Endothelial cell of umbilical vein (primary cell): ENCODE results near the gene HABP4. TPM values are rescaled to one million over a fixed set of nuclear protein-coding genes. Genes with fewer than 3 reads are reported as not detected.

ENCODE experiments used
- BruUV-seq: library from RNA; stranded (reverse); fragments of 400-500 nt; replicated peaks from 2 replicates; lab custom pipeline; 2021; lab: Mats Ljungman, UMichigan
- CTCF ChIA-PET: fragments of 300-600, 350-600 bp; sonication (Branson Sonifier 250); formaldehyde crosslinking; loops from one replicate; lab custom pipeline; 2021; ENCODE audit warnings: antibody characterized with exemption, inconsistent platforms; lab: Charles Lee
- POLR2A ChIA-PET: fragments of 300-600, 350-600 bp; sonication (Branson Sonifier 250); formaldehyde crosslinking; loops from one replicate; lab custom pipeline; 2021; ENCODE audit warnings: antibody characterized with exemption, inconsistent platforms; lab: Charles Lee
- DNase-seq: peaks from one replicate; pipeline ENCODE4 v3.0.0-alpha.2; 2011; ENCODE audit warnings: low read depth, low spot score
- FAIRE-seq: peaks from 2 replicates; lab custom pipeline; 2011; peaks lifted over from hg19 to GRCh38; lab: Jason Lieb, UNC
- H2AFZ ChIP-seq: 2 replicates; pipeline ENCODE4 v1.6.0; 2012; ENCODE audit warnings: low read depth, low read length, control low read depth, inconsistent platforms
- H3K27ac ChIP-seq: 2 replicates; pipeline ENCODE4 v1.5.1; 2011; ENCODE audit warnings: low read depth, mild to moderate bottlenecking, control low read depth, low read length, moderate library complexity; ENCODE audit not compliant: insufficient read depth
- H3K27me3 ChIP-seq, 2 experiments: 2 replicates each; pipeline versions ENCODE4 v1.6.0 to v1.6.1; 2011; ENCODE audit warnings: low read length in 2 of 2, mixed read lengths in 1 of 2; ENCODE audit not compliant: control insufficient read depth in 2 of 2, insufficient read depth in 2 of 2
- H3K36me3 ChIP-seq, 2 experiments: 2 replicates in 1 of 2; 3 replicates in 1 of 2; pipeline ENCODE4 v1.5.1; 2011; ENCODE audit warnings: low read length in 2 of 2, mild to moderate bottlenecking in 1 of 2, moderate library complexity in 1 of 2; ENCODE audit not compliant: control insufficient read depth in 2 of 2, insufficient read depth in 2 of 2; ENCODE audit errors: extremely low read depth in 1 of 2
- H3K4me1 ChIP-seq: 3 replicates; pipeline ENCODE4 v1.5.1; 2011; ENCODE audit warnings: mild to moderate bottlenecking, low read length; ENCODE audit not compliant: control insufficient read depth, insufficient read depth; ENCODE audit errors: extremely low read depth
- H3K4me2 ChIP-seq: 2 replicates; pipeline ENCODE4 v1.6.1; 2011; ENCODE audit warnings: low read length, control low read depth, mixed read lengths; ENCODE audit not compliant: insufficient read depth
- H3K4me3 ChIP-seq, 3 experiments: fragments of 200-600 bp in 1 of 3; sonication (generic), shearing (Covaris generic) in 1 of 3; replicated peaks in 1 of 3; 2 replicates each; pipeline ENCODE4 v1.5.1; 2011 to 2016; ENCODE audit warnings: control low read depth in 3 of 3, low read length in 3 of 3, mild to moderate bottlenecking in 2 of 3, inconsistent platforms in 1 of 3, low read depth in 1 of 3, moderate library complexity in 1 of 3; ENCODE audit not compliant: insufficient read depth in 1 of 3
- H3K79me2 ChIP-seq: 2 replicates; pipeline ENCODE4 v1.6.0; 2012; ENCODE audit warnings: low read length, inconsistent platforms; ENCODE audit not compliant: control insufficient read depth, insufficient read depth
- H3K9ac ChIP-seq: replicated peaks from 2 replicates; pipeline ENCODE3; 2011; ENCODE audit warnings: low read length, control low read depth; ENCODE audit not compliant: insufficient read depth; ENCODE audit errors: extremely low read depth
- H3K9me1 ChIP-seq: replicated peaks from 3 replicates; pipeline ENCODE4 v1.6.0; 2011; ENCODE audit warnings: mild to moderate bottlenecking, low read length; ENCODE audit not compliant: control insufficient read depth, insufficient read depth; ENCODE audit errors: extremely low read depth
- H3K9me3 ChIP-seq: replicated peaks from 2 replicates; pipeline ENCODE4 v1.5.1; 2012; ENCODE audit warnings: low read length, inconsistent platforms; ENCODE audit not compliant: control insufficient read depth, insufficient read depth
- H4K20me1 ChIP-seq: replicated peaks from 2 replicates; pipeline ENCODE3; 2011; ENCODE audit warnings: mild to moderate bottlenecking, low read length; ENCODE audit not compliant: control insufficient read depth, insufficient read depth; ENCODE audit errors: extremely low read depth
- EZH2 ChIP-seq: IDR thresholded peaks from 2 replicates; pipeline ENCODE4 v1.6.1; 2012; ENCODE audit warnings: borderline replicate concordance, low read depth, mild to moderate bottlenecking, moderate library complexity, low read length, inconsistent platforms; ENCODE audit not compliant: severe bottlenecking
- FOS ChIP-seq: IDR thresholded peaks from 2 replicates; pipeline ENCODE4 v1.6.1; 2011; ENCODE audit warnings: mild to moderate bottlenecking, low read length, moderate library complexity, borderline replicate concordance; ENCODE audit not compliant: insufficient read depth
- JUN ChIP-seq: IDR thresholded peaks from 2 replicates; pipeline ENCODE4 v1.6.1; 2011; ENCODE audit warnings: borderline replicate concordance, low read depth; ENCODE audit not compliant: insufficient read length, insufficient read depth
- MAX ChIP-seq: IDR thresholded peaks from 2 replicates; pipeline ENCODE4 v1.6.1; 2011; ENCODE audit not compliant: insufficient read depth, insufficient read length
- POLR2A ChIP-seq: IDR thresholded peaks from 2 replicates; pipeline ENCODE4 v1.6.1; 2012; ENCODE audit warnings: low read depth, mild to moderate bottlenecking, control low read depth, low read length
- POLR2AphosphoS5 ChIP-seq: IDR thresholded peaks from 2 replicates; pipeline ENCODE4 v1.6.1; 2012; ENCODE audit warnings: low read depth, mild to moderate bottlenecking, control low read depth, low read length, moderate library complexity; ENCODE audit not compliant: insufficient read depth
- dilution Hi-C: fragments of 300-500 bp; cut with MboI; formaldehyde crosslinking; loops from one replicate; pipeline ENCODE4 v1.15.0; 2019; ENCODE audit warnings: low sequenced_read_pairs; ENCODE audit not compliant: extremely low pct_ligation_motif_present
- intact Hi-C: fragments of 100-400 bp; cut with micrococcal nuclease; formaldehyde crosslinking; loops from one replicate; pipeline ENCODE4 v1.10.0; 2022
- polyA plus RNA-seq, 4 experiments: library from polyadenylated mRNA; depleted of rRNA in 3 of 4; stranded (reverse) in 3 of 4; unstranded in 1 of 4; fragments of >200 nt; gene quantifications; 2 replicates each; pipeline versions ENCODE4 v1.2.1 to v1.2.3, GENCODE V29; 2011 to 2012; ENCODE audit warnings: missing spikeins in 1 of 4
- total RNA-seq: library from RNA; stranded (reverse); gene quantifications from 2 replicates; pipeline ENCODE4 v1.2.3, GENCODE V29; 2021

The HABP4 gene
- total and polyA plus RNA-seq, 2 donors (not counting 3 experiments of a cell fraction or from before 2014, with no cell fraction given), result 4.6 to 11.1 TPM

- peaks cover 0 to 2% of the 10 kb centered on the region in 2 experiments for H3K27me3 ChIP-seq
- H3K36me3 ChIP-seq, result no peaks in the 10 kb centered on the region
- H3K27ac ChIP-seq, result no peak overlapping the region
- H3K9me1 ChIP-seq, result no peaks in the 10 kb centered on the region
- CTCF ChIA-PET, result no interaction called here
- no peak overlapping the region for H2AFZ ChIP-seq
- DNase-seq, result no peak
- H3K4me1 ChIP-seq, result no peaks in the 10 kb centered on the region
- no peaks in the 10 kb centered on the region for H3K9me3 ChIP-seq
- H3K79me2 ChIP-seq, result no peaks in the 10 kb centered on the region
- H4K20me1 ChIP-seq, result no peaks in the 10 kb centered on the region
- H3K4me2 ChIP-seq, result no peak overlapping the region
- no peak overlapping the region for H3K9ac ChIP-seq
- TF ChIP-seq JUN (no peak), MAX (no peak), POLR2A (no peak), EZH2 (no peak)
- no TSS peak for BruUV-seq
- H3K4me3 ChIP-seq, result no peak overlapping the region
- FAIRE-seq, result no peak
- dilution Hi-C loops (no loop called here), intact Hi-C loops (no loop called here)
- POLR2A ChIA-PET, result no interaction called here
Measured at GRCh38 chr9:96524045-96524444, 74.1 kb downstream of the HABP4 start.

- CTCF ChIA-PET, result interaction anchor here (1.0 kb wide), 1 partner anchor 209 kb away, joined by 3 read pairs; no protein-coding TSS in a partner anchor
- intact Hi-C loops, result no loop called here
Measured at GRCh38 chr9:96524764-96525163, 74.8 kb downstream of the HABP4 start.

More at GRCh38 chr9:96524764-96525163, 74.8 kb downstream of the HABP4 start:
- Histone ChIP-seq H3K4me3 (no peak overlapping the region), H3K27me3 (peaks cover 0 to 2% of the 10 kb centered on the region in 2 experiments), H3K9ac (no peak overlapping the region), H2AFZ (no peak overlapping the region), H3K79me2 (no peaks in the 10 kb centered on the region), H3K9me1 (no peaks in the 10 kb centered on the region), H4K20me1 (no peaks in the 10 kb centered on the region), H3K27ac (no peak overlapping the region), H3K4me1 (no peaks in the 10 kb centered on the region), H3K4me2 (no peak overlapping the region), H3K9me3 (no peaks in the 10 kb centered on the region), H3K36me3 (no peaks in the 10 kb centered on the region)
- TF ChIP-seq POLR2AphosphoS5, result no peak
- TF ChIP-seq POLR2A, result no peak
- no peak for TF ChIP-seq FOS
- FAIRE-seq, result no peak
- DNase-seq, result no peak
- dilution Hi-C loops, result no loop called here
- no TSS peak for BruUV-seq
- POLR2A ChIA-PET, result no interaction called here
